ENCODE data around the gene NUP43. TPM values are rescaled to one million over a fixed set of nuclear protein-coding genes. Genes with fewer than 3 reads are reported as not detected.

NUP43 gene
- total RNA-seq, 1 experiment from 2014 or later, result 79.1 TPM

- TF ChIP-seq E2F4 (CRISPR knock-in tag; IDR thresholded peaks at IDR 0.05; ENCODE audit: borderline replicate concordance, low read depth), result no peak
- TF ChIP-seq CBFB (CRISPR knock-in tag; IDR thresholded peaks at IDR 0.05; ENCODE audit: low read depth), result no peak
- TF ChIP-seq SMAD4 (CRISPR knock-in tag; IDR thresholded peaks at IDR 0.05), result no peak
- TF ChIP-seq SMAD3 (CRISPR knock-in tag; IDR thresholded peaks at IDR 0.05; ENCODE audit: borderline replicate concordance), result no peak
These were observed 55.1 kb downstream of the NUP43 start (continued) for GRCh38 chr6:149691201-149691600.

- POLR2A ChIA-PET, result interaction anchor here (0.5 kb wide), 1 partner anchor 58 kb away, joined by 3 read pairs; no protein-coding TSS in a partner anchor
- CTCF ChIA-PET, result no interaction called here
- H3K9me3 Mint-ChIP-seq, result no peaks in the 10 kb centered on the region
- DNase-seq (ENCODE audit: low spot score), result no peak
- TF ChIP-seq CREM (CRISPR knock-in tag; IDR thresholded peaks at IDR 0.05) (no peak), ZNF671 (CRISPR knock-in tag; IDR thresholded peaks at IDR 0.05) (no peak), PRDM15 (CRISPR knock-in tag; IDR thresholded peaks at IDR 0.05) (no peak), E2F4 (CRISPR knock-in tag; IDR thresholded peaks at IDR 0.05; ENCODE audit: borderline replicate concordance, low read depth) (no peak), ETV6 (CRISPR knock-in tag; IDR thresholded peaks at IDR 0.05) (no peak), CTCF (IDR thresholded peaks at IDR 0.05) (no peak), MAX (CRISPR knock-in tag; IDR thresholded peaks at IDR 0.05) (no peak), JAZF1 (CRISPR knock-in tag; IDR thresholded peaks at IDR 0.05) (no peak), NFYB (CRISPR knock-in tag; conservative IDR thresholded peaks at IDR 0.05; ENCODE audit: low read depth) (no peak), ATF3 (CRISPR knock-in tag; conservative IDR thresholded peaks at IDR 0.05) (no peak)
- H3K4me3 Mint-ChIP-seq, result no peak overlapping the region
- no peak overlapping the region; the same call in 1 of the 2 replicates for H3K27ac Mint-ChIP-seq
- peaks cover 35% of the 10 kb centered on the region for H3K36me3 Mint-ChIP-seq
- ATAC-seq, result no peak
- peaks cover 3% of the 10 kb centered on the region; the same call in 1 of the 2 replicates for H3K4me1 Mint-ChIP-seq
- H3K27me3 Mint-ChIP-seq (ENCODE audit: low read depth), result no peaks in the 10 kb centered on the region
These were observed 60.1 kb downstream of the NUP43 start for GRCh38 chr6:149686230-149686629.

- H3K4me3 Mint-ChIP-seq, result no peak overlapping the region
- no peak for ATAC-seq
- H3K27ac Mint-ChIP-seq, result no peak overlapping the region
- CTCF ChIA-PET, result no interaction called here
- H3K4me1 Mint-ChIP-seq, result peaks cover 3% of the 10 kb centered on the region; the same call in 1 of the 2 replicates
- TF ChIP-seq FOXK1 (CRISPR knock-in tag; IDR thresholded peaks at IDR 0.05) (no peak), ZNF512 (CRISPR knock-in tag; IDR thresholded peaks at IDR 0.05; ENCODE audit: borderline replicate concordance) (no peak), TCF7 (CRISPR knock-in tag; IDR thresholded peaks at IDR 0.05; ENCODE audit: low read depth) (no peak), ZBTB43 (CRISPR knock-in tag; IDR thresholded peaks at IDR 0.05) (no peak), ZNF263 (CRISPR knock-in tag; IDR thresholded peaks at IDR 0.05; ENCODE audit: low read depth) (no peak), ELF4 (CRISPR knock-in tag; IDR thresholded peaks at IDR 0.05; ENCODE audit: low read depth) (no peak), IRF1 (CRISPR knock-in tag; IDR thresholded peaks at IDR 0.05) (no peak)
- H3K36me3 Mint-ChIP-seq, result peaks cover 28% of the 10 kb centered on the region
- no peaks in the 10 kb centered on the region for H3K27me3 Mint-ChIP-seq (ENCODE audit: low read depth)
- no peaks in the 10 kb centered on the region for H3K9me3 Mint-ChIP-seq
- DNase-seq (ENCODE audit: low spot score), result no peak
- POLR2A ChIA-PET, result no interaction called here
These were observed 63.0 kb downstream of the NUP43 start for GRCh38 chr6:149683256-149683859.
